Subcutaneous abdominal adipose tissue (tissue), 5 donors: ENCODE results near the gene UBTD2.

Experiments
- H3K27ac ChIP-seq: one replicate; pipeline ENCODE4 v1.7.0; 2013; ENCODE audit warnings: low read depth, mild to moderate bottlenecking, inconsistent platforms, low read length, moderate library complexity
- H3K27me3 ChIP-seq, 5 donors: one replicate each; pipeline ENCODE4 v1.7.0; 2013; ENCODE audit warnings: low read length in 5 of 5, inconsistent platforms in 1 of 5; ENCODE audit not compliant: control insufficient read depth in 5 of 5, insufficient read depth in 4 of 5
- H3K36me3 ChIP-seq, 5 donors: one replicate each; pipeline ENCODE4 v1.7.0; 2013; ENCODE audit warnings: low read length in 5 of 5; ENCODE audit not compliant: control insufficient read depth in 5 of 5, insufficient read depth in 5 of 5
- H3K4me1 ChIP-seq, 5 donors: one replicate each; pipeline ENCODE4 v1.7.0; 2013; ENCODE audit warnings: low read length in 5 of 5, mild to moderate bottlenecking in 3 of 5, moderate library complexity in 1 of 5; ENCODE audit not compliant: control insufficient read depth in 5 of 5, insufficient read depth in 5 of 5
- H3K4me3 ChIP-seq, 5 donors: one replicate each; pipeline ENCODE4 v1.7.0; 2013; ENCODE audit warnings: low read length in 5 of 5, low read depth in 1 of 5
- H3K9ac ChIP-seq, 5 donors: one replicate each; pipeline ENCODE4 v1.7.0; 2013; ENCODE audit warnings: low read length in 5 of 5, mild to moderate bottlenecking in 4 of 5, moderate library complexity in 3 of 5
- H3K9me3 ChIP-seq, 5 donors: one replicate each; pipeline ENCODE4 v1.7.0; 2013; ENCODE audit warnings: low read length in 5 of 5; ENCODE audit not compliant: control insufficient read depth in 5 of 5
- donor health status: healthy.
- donor health status: healthy.
- donor health status: healthy.
- donor health status: healthy.
- donor health status: healthy.

Gene UBTD2

DNA sequence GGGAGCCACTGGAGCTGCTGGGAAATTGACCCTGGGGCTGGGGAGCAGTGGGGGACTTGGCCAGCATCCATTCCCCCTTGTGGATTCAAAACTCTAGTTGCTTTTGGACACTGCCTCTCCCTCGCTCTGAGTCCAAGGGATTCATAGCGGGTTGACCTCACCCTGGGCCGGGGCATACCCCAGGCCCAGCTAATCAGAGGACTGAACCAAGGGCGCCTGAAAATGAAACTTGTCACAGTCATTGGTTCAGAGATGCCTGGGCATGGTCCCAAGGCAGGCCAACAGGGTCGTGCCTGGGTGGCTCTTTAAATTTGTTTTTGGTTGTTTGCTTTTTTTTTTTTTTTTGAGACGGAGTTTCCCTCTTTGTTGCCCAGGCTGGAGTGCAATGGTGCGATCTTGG, 118.1 kb downstream of the UBTD2 start:
- H3K9ac ChIP-seq: no peak overlapping the region
- no peak overlapping the region for H3K4me3 ChIP-seq
- H3K4me1 ChIP-seq: peaks cover 9 to 78% (median 33%) of the 10 kb centered on the region in 5 donors
- peaks cover 0 to 8% (median 0%) of the 10 kb centered on the region in 5 donors for H3K36me3 ChIP-seq
- H3K27me3 ChIP-seq: no peaks in the 10 kb centered on the region
- no peaks in the 10 kb centered on the region for H3K9me3 ChIP-seq
- no peak overlapping the region for H3K27ac ChIP-seq

DNA sequence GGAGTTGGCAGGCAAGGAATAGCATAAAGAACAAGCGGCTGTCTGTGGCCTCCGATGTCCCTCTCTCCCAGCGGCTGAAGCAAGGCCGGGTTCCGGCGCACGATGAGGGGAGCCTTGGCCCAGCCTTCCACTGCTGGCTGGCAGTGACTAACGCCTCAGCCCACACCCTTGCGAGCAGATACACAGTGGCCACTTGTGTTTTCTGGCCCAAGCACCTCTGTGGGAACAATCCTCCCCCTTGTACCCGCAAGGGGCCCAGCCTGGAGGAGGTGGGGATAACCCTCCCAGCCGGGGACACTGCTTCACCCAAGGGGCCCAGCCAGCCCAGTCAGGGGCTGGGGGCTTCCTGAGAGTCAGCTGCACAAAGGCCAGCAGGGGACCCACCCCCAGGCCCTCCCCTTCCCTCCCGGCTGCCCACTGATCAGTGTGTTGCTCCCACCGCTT, 118.8 kb downstream of the UBTD2 start:
- Histone ChIP-seq H3K27me3 (no peaks in the 10 kb centered on the region), H3K27ac (no peak overlapping the region), H3K9ac (peak overlapping the region in 1 of 5 donors; percentile 35), H3K4me1 (peaks cover 9 to 75% (median 31%) of the 10 kb centered on the region in 5 donors), H3K36me3 (peaks cover 0 to 8% (median 0%) of the 10 kb centered on the region in 5 donors), H3K4me3 (no peak overlapping the region), H3K9me3 (no peaks in the 10 kb centered on the region)

DNA sequence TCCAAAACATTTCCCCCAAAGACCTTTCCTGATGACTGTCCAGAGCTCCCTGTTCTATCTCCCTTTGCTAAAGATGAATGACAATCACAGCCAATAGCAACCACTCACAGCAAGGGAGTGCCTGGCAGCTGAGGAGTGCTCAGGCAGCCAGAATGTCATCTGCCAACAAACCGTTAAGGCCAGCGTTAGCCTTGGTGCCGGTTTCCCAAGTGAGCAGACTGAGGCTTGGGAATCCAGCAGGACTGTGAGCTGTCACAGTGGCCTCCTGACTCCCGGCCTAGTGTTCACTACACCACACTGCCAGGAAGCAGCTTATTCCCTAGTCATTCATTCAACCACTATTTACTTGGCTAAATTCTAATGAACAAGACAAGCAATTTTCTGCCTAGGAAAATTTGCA, 120.2 kb downstream of the UBTD2 start:
- Histone ChIP-seq H3K27ac (peak overlapping the region; percentile 24), H3K27me3 (no peaks in the 10 kb centered on the region), H3K36me3 (peaks cover 0 to 3% (median 0%) of the 10 kb centered on the region in 5 donors), H3K4me3 (no peak overlapping the region), H3K4me1 (peaks cover 9 to 63% (median 26%) of the 10 kb centered on the region in 5 donors), H3K9ac (peak overlapping the region in 1 of 5 donors; percentile 23), H3K9me3 (no peaks in the 10 kb centered on the region)

DNA sequence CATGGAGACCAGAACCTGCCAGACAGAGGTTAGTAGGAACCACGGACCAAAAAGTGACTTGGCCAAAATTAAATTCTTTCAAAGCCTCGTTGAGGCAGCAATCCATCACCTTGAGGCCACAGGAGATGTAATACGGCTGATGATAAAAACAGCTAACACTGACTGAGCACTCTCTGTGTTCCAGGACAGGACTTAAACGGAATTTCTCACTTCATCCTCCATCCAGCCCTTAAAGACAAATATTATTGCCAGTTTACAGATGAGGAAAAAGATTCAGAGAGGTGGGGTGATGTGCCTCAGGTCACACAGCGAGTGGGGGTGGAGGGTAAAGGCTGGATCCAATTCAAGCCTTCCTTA, 120.6 kb downstream of the UBTD2 start:
- Histone ChIP-seq H3K27ac (peak overlapping the region; percentile 24), H3K4me1 (peaks cover 9 to 59% (median 26%) of the 10 kb centered on the region in 5 donors), H3K27me3 (no peaks in the 10 kb centered on the region)

DNA sequence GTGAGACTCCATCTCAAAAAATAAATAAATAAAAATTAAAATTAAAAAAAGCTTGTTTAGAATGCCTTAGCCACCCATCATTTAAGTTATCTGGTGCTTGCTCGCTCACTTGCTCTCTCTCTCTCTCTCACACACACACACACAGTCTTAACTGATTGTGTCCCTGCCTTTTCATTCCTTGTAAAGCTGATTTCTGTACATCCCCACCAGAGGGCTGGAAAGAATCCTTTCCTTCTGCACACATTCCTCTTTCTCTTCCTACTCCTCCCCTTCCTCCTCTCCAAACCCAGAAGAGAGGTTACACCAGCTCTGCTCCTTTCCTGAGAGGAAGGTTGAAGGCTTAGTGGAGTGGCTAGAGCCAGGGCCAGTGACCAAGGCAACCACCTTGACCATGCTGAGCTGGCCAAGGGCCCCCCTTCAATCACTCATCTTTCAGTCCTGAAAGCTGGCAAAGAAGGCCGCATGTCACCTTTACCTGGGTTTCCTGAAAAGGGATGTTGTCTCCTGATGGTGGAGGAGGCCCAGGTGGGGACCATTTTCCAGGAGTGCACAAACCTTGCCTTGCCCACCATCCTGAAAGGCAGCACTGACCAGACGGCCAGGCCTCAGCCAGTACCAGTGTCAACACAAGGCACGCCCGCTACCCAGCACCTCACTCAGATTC, 121.1 kb downstream of the UBTD2 start:
- no peaks in the 10 kb centered on the region for H3K27me3 ChIP-seq
- H3K36me3 ChIP-seq: peaks cover 0 to 6% (median 0%) of the 10 kb centered on the region in 5 donors
- peaks cover 9 to 54% (median 21%) of the 10 kb centered on the region in 5 donors for H3K4me1 ChIP-seq
- H3K9ac ChIP-seq: peak overlapping the region in 1 of 5 donors; percentile 35
- no peaks in the 10 kb centered on the region for H3K9me3 ChIP-seq
- H3K27ac ChIP-seq: peak overlapping the region; percentile 24
- no peak overlapping the region for H3K4me3 ChIP-seq

More for the DNA sequence above, 120.6 kb downstream of the UBTD2 start:
- Histone ChIP-seq H3K4me3 (no peak overlapping the region), H3K9me3 (no peaks in the 10 kb centered on the region), H3K9ac (no peak overlapping the region), H3K36me3 (peaks cover 0 to 4% (median 0%) of the 10 kb centered on the region in 5 donors)

DNA sequence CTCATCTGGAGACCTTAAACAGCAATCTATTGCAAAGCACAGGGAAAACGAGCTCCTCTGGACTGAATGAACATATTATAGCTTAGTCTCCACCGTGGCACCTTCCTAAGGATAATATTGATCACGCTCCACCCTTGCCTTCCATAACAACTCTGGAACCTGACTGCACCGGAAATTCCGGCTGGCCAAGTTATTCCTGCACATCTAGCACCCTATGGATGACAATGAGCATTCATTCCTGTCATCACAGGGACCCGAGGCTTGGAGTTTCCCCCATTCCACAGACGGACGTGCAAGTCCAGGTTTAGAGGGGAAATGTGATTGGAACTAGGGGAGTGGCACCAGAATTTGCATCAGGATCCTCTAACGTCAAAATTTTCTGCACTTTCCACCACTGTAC, 123.1 kb downstream of the UBTD2 start:
- H3K27me3 ChIP-seq: no peaks in the 10 kb centered on the region
- peaks cover 0 to 13% (median 9%) of the 10 kb centered on the region in 5 donors for H3K36me3 ChIP-seq
- H3K9me3 ChIP-seq: no peaks in the 10 kb centered on the region
- H3K27ac ChIP-seq: no peak overlapping the region
- no peak overlapping the region for H3K9ac ChIP-seq
- H3K4me1 ChIP-seq: peaks cover 9 to 57% (median 24%) of the 10 kb centered on the region in 5 donors
- no peak overlapping the region for H3K4me3 ChIP-seq
